HEK293 (cell line): ENCODE data around the gene CBX2.
"Not testable (repeated sequence)": the region's sequence is repeated elsewhere in the genome, so short reads cannot be mapped to it uniquely, and the experiment has no call there.

Experiments
- CTCF ChIA-PET: fragments of 350-600 bp; formaldehyde crosslinking; extraction: SDS; loops from one replicate; lab custom pipeline; 2021; ENCODE audit warnings: antibody characterized with exemption; lab: Yijun Ruan, JAX
- POLR2A ChIA-PET: fragments of 300-600 bp; formaldehyde crosslinking; extraction: SDS; loops from one replicate; lab custom pipeline; 2020; ENCODE audit warnings: antibody characterized with exemption, inconsistent platforms; lab: Yijun Ruan, JAX
- H3K27ac ChIP-seq: fragments of 200-500 bp; sonication (Bioruptor generic); 2 replicates; pipeline ENCODE4 v1.5.1; 2014; ENCODE audit warnings: low read depth, low read length, control low read depth, inconsistent platforms; ENCODE audit errors: extremely low read depth
- H3K36me3 ChIP-seq, 2 experiments: fragments of 200-500 bp in 1 of 2; sonication (Bioruptor generic) in 1 of 2; 1 replicate in 1 of 2; 2 replicates in 1 of 2; pipeline ENCODE4 v1.5.1; 2014 to 2017; ENCODE audit warnings: inconsistent platforms in 2 of 2, low read length in 2 of 2; ENCODE audit not compliant: control insufficient read depth in 2 of 2, insufficient read depth in 1 of 2
- H3K4me1 ChIP-seq: fragments of 200-500 bp; sonication (Bioruptor generic); 2 replicates; pipeline ENCODE4 v1.5.1; 2014; ENCODE audit warnings: mild to moderate bottlenecking, low read length, inconsistent platforms; ENCODE audit not compliant: control insufficient read depth, insufficient read depth
- H3K4me3 ChIP-seq: 2 replicates; pipeline ENCODE4 v1.5.1; 2011; ENCODE audit warnings: low read depth, mild to moderate bottlenecking, control low read depth, low read length, moderate library complexity
- H3K9me3 ChIP-seq: fragments of 200-500 bp; sonication (Bioruptor generic); 2 replicates; pipeline ENCODE4 v1.5.1; 2014; ENCODE audit warnings: low read depth, low read length, inconsistent platforms; ENCODE audit not compliant: control insufficient read depth, insufficient read depth
- EGR2 ChIP-seq: fragments of 450-650 bp; formaldehyde crosslinking; IDR thresholded peaks from 2 replicates; pipeline ENCODE4 v1.5.1; 2016; ENCODE audit warnings: low read depth, missing biosample characterization, missing genetic modification characterization
- GLIS1 ChIP-seq: fragments of 450-650 bp; formaldehyde crosslinking; IDR thresholded peaks from 2 replicates; pipeline ENCODE4 v1.5.1; 2016; ENCODE audit warnings: missing biosample characterization, missing genetic modification characterization
- GLIS2 ChIP-seq: fragments of 450-650 bp; formaldehyde crosslinking; IDR thresholded peaks from 2 replicates; pipeline ENCODE4 v1.5.1; 2016; ENCODE audit warnings: missing biosample characterization, missing genetic modification characterization
- OSR2 ChIP-seq: fragments of 450-650 bp; formaldehyde crosslinking; IDR thresholded peaks from 2 replicates; pipeline ENCODE4 v1.5.1; 2016; ENCODE audit warnings: missing biosample characterization, missing genetic modification characterization
- SALL2 ChIP-seq: fragments of 450-650 bp; formaldehyde crosslinking; IDR thresholded peaks from 2 replicates; pipeline ENCODE4 v1.5.0; 2017; ENCODE audit warnings: missing biosample characterization, mild to moderate bottlenecking, missing genetic modification characterization, borderline replicate concordance
- SCRT2 ChIP-seq: fragments of 450-650 bp; formaldehyde crosslinking; IDR thresholded peaks from 2 replicates; pipeline ENCODE4 v1.5.1; 2016; ENCODE audit warnings: missing biosample characterization, missing genetic modification characterization
- WT1 ChIP-seq: fragments of 450-650 bp; formaldehyde crosslinking; IDR thresholded peaks from 2 replicates; pipeline ENCODE4 v1.5.1; 2016; ENCODE audit warnings: missing biosample characterization, missing genetic modification characterization
- ZBTB26 ChIP-seq: fragments of 450-650 bp; formaldehyde crosslinking; optimal IDR thresholded peaks from 2 replicates; pipeline ENCODE3; 2016; ENCODE audit warnings: missing biosample characterization, mild to moderate bottlenecking, missing genetic modification characterization
- ZNF155 ChIP-seq: fragments of 450-650 bp; formaldehyde crosslinking; IDR thresholded peaks from 2 replicates; pipeline ENCODE4 v1.5.1; 2016; ENCODE audit warnings: missing biosample characterization, missing genetic modification characterization
- ZNF214 ChIP-seq: fragments of 450-650 bp; formaldehyde crosslinking; IDR thresholded peaks from 2 replicates; pipeline ENCODE4 v1.5.1; 2017; ENCODE audit warnings: missing biosample characterization, mild to moderate bottlenecking, missing genetic modification characterization, borderline replicate concordance
- ZNF266 ChIP-seq: fragments of 450-650 bp; formaldehyde crosslinking; IDR thresholded peaks from 2 replicates; pipeline ENCODE4 v1.5.1; 2016; ENCODE audit warnings: missing biosample characterization, missing genetic modification characterization, low read depth
- ZNF354C ChIP-seq: fragments of 450-650 bp; formaldehyde crosslinking; IDR thresholded peaks from 2 replicates; pipeline ENCODE4 v1.5.1; 2016; ENCODE audit warnings: missing biosample characterization, missing genetic modification characterization, low read depth, borderline replicate concordance
- ZNF433 ChIP-seq: fragments of 450-650 bp; formaldehyde crosslinking; IDR thresholded peaks from 2 replicates; pipeline ENCODE4 v1.5.1; 2016; ENCODE audit warnings: missing biosample characterization, missing genetic modification characterization, low read depth
- ZNF510 ChIP-seq: fragments of 450-650 bp; formaldehyde crosslinking; IDR thresholded peaks from 2 replicates; pipeline ENCODE4 v1.5.1; 2018; ENCODE audit warnings: mild to moderate bottlenecking, missing genetic modification characterization, missing biosample characterization; ENCODE audit not compliant: insufficient replicate concordance
- ZNF521 ChIP-seq: fragments of 450-650 bp; formaldehyde crosslinking; IDR thresholded peaks from 2 replicates; pipeline ENCODE4 v1.5.1; 2017; ENCODE audit warnings: missing biosample characterization, mild to moderate bottlenecking, missing genetic modification characterization
- ZNF548 ChIP-seq: fragments of 450-650 bp; formaldehyde crosslinking; IDR thresholded peaks from 2 replicates; pipeline ENCODE4 v1.5.1; 2016; ENCODE audit warnings: missing biosample characterization, missing genetic modification characterization
- ZNF600 ChIP-seq: fragments of 450-650 bp; formaldehyde crosslinking; IDR thresholded peaks from 2 replicates; pipeline ENCODE4 v1.5.1; 2016; ENCODE audit warnings: missing biosample characterization, missing genetic modification characterization
- ZNF654 ChIP-seq: fragments of 450-650 bp; formaldehyde crosslinking; IDR thresholded peaks from 2 replicates; pipeline ENCODE4 v1.5.1; 2016; ENCODE audit warnings: low read depth, missing biosample characterization, missing genetic modification characterization
- ZNF677 ChIP-seq: fragments of 450-650 bp; IDR thresholded peaks from 2 replicates; pipeline ENCODE4 v1.5.0; 2018; ENCODE audit warnings: missing biosample characterization, mild to moderate bottlenecking, missing genetic modification characterization, moderate library complexity
- ZNF792 ChIP-seq: fragments of 450-650 bp; formaldehyde crosslinking; IDR thresholded peaks from 2 replicates; pipeline ENCODE4 v1.5.1; 2016; ENCODE audit warnings: missing biosample characterization, missing genetic modification characterization
- ZNF830 ChIP-seq: fragments of 450-650 bp; IDR thresholded peaks from 2 replicates; pipeline ENCODE4 v1.5.0; 2018; ENCODE audit warnings: missing biosample characterization, missing genetic modification characterization, low read depth, mild to moderate bottlenecking, moderate library complexity
- TF ChIP-seq, protein P1 (sequence below): fragments of 450-650 bp; formaldehyde crosslinking; IDR thresholded peaks from 2 replicates; pipeline ENCODE4 v1.5.1; 2016; ENCODE audit warnings: missing biosample characterization, missing genetic modification characterization
- TF ChIP-seq, protein P2 (sequence below): fragments of 450-650 bp; formaldehyde crosslinking; IDR thresholded peaks from 2 replicates; pipeline ENCODE4 v1.5.1; 2017; ENCODE audit warnings: missing biosample characterization, missing genetic modification characterization

CBX2 gene

DNA sequence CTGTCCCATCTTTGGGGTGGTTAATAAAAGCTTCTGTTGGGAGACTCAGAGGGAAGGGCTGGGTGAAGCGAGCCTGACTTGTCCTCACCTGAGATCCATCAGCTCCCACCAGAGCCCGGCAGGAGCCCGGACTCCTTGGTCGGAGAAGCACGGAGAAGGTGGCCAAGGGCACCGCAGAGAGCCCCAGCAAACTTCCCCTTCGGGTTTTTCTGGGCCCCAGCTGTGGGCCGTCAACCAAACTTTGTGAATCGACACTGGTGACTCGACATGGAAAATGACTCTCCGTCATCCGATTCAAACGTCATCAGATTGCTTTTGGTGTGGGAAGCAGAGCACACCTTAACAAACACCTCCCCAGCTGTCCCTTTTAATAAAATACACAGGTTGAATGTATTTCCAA, 25.8 kb upstream of the CBX2 start:
- Histone ChIP-seq H3K4me1 (peaks cover 11% of the 10 kb centered on the region), H3K27ac (no peak overlapping the region), H3K9me3 (no peaks in the 10 kb centered on the region), H3K4me3 (no peak overlapping the region), H3K36me3 (no peaks in the 10 kb centered on the region)
- ChIA-PET CTCF (interaction anchor here (0.9 to 3.0 kb wide), 4 partner anchors 8 to 59 kb away, joined by 3 to 20 read pairs (median 4); no protein-coding TSS in a partner anchor), POLR2A (interaction anchor here (0.7 to 1.3 kb wide), 2 partner anchors 10 to 44 kb away, joined by 3 to 4 read pairs; partner anchors contain the start of gene CBX8)
- TF ChIP-seq SALL2 (tag by site-specific recombination) (no peak), ZNF510 (tag by site-specific recombination) (no peak), WT1 (tag by site-specific recombination) (no peak), ZNF214 (tag by site-specific recombination) (no peak), ZNF792 (tag by site-specific recombination) (no peak), ZNF155 (tag by site-specific recombination) (no peak), ZNF830 (no peak)
- TF ChIP-seq, protein P1, sequence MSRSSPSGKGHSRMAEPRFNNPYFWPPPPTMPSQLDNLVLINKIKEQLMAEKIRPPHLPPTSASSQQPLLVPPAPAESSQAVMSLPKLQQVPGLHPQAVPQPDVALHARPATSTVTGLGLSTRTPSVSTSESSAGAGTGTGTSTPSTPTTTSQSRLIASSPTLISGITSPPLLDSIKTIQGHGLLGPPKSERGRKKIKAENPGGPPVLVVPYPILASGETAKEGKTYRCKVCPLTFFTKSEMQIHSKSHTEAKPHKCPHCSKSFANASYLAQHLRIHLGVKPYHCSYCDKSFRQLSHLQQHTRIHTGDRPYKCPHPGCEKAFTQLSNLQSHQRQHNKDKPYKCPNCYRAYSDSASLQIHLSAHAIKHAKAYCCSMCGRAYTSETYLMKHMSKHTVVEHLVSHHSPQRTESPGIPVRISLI (tag by site-specific recombination) = no peak

DNA sequence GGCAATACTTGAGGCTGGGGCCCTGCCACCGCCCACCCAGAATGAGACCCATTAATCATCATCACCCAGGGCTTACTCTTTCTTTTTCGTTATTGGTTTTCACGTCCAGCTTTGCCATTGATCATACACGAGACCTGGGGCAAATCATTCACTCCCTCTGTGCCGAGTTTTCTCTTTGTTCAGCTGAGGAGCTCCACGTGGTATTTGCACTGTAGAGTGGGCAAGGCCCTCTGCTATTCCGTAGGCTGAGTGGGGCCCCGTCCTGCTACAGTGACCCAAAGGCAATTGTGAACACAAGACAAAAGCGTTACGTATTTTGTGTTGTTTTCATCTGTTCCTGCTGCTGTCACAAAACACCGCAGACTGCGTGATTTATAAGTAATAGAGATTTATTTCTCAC, 23.6 kb upstream of the CBX2 start:
- ChIA-PET POLR2A (no interaction called here), CTCF (interaction anchor here (0.6 to 3.0 kb wide), 3 partner anchors 8 to 59 kb away, joined by 3 to 20 read pairs (median 4); no protein-coding TSS in a partner anchor)
- Histone ChIP-seq H3K4me1 (peaks cover 7% of the 10 kb centered on the region), H3K27ac (no peak overlapping the region), H3K4me3 (no peak overlapping the region), H3K36me3 (no peaks in the 10 kb centered on the region; a peak in 1 of 3 replicates), H3K9me3 (no peaks in the 10 kb centered on the region)
- TF ChIP-seq ZNF266 (tag by site-specific recombination) = no peak
- TF ChIP-seq SCRT2 = no peak
- no peak for TF ChIP-seq ZBTB26
- TF ChIP-seq ZNF548 (tag by site-specific recombination) = no peak
- TF ChIP-seq ZNF155 (tag by site-specific recombination) = no peak
- no peak for TF ChIP-seq ZNF433
- no peak for TF ChIP-seq ZNF654 (tag by site-specific recombination)
- TF ChIP-seq OSR2 = no peak
- TF ChIP-seq, protein P2, sequence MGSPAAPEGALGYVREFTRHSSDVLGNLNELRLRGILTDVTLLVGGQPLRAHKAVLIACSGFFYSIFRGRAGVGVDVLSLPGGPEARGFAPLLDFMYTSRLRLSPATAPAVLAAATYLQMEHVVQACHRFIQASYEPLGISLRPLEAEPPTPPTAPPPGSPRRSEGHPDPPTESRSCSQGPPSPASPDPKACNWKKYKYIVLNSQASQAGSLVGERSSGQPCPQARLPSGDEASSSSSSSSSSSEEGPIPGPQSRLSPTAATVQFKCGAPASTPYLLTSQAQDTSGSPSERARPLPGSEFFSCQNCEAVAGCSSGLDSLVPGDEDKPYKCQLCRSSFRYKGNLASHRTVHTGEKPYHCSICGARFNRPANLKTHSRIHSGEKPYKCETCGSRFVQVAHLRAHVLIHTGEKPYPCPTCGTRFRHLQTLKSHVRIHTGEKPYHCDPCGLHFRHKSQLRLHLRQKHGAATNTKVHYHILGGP (tag by site-specific recombination) = no peak
- no peak for TF ChIP-seq ZNF600
- no peak for TF ChIP-seq GLIS1
- no peak for TF ChIP-seq ZNF521 (tag by site-specific recombination)
- no peak for TF ChIP-seq EGR2 (tag by site-specific recombination)
- no peak for TF ChIP-seq ZNF677 (tag by site-specific recombination)
- TF ChIP-seq ZNF354C (tag by site-specific recombination) = no peak
- no peak for TF ChIP-seq GLIS2 (tag by site-specific recombination)

DNA sequence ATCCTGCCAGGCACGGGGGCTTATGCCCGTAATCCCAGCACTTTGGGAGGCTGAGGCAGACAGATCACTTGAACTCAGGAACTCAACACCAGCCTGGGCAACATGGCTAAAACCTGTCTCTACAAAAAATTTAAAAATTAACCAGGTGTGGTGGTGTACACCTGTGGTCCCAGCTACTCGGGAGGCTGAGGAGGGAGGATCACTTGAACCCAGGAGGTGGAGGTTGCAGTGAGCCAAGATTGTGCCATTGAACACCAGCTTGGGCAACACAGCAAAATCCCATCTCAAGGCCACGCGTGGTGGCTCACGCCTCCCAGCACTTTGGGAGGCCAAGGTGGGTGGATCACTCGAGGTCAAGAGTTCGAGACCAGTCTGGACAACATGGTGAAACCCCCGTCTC, 23.0 kb upstream of the CBX2 start:
- CTCF ChIA-PET = interaction anchor here (1.1 kb wide), 1 partner anchor 9 kb away, joined by 4 read pairs; no protein-coding TSS in a partner anchor
- H3K36me3 ChIP-seq, H3K27ac ChIP-seq, POLR2A ChIA-PET, H3K4me1 ChIP-seq, H3K4me3 ChIP-seq, H3K9me3 ChIP-seq: not testable (repeated sequence)
